ENCODE measurements around the gene HP.
"Not testable (repeated sequence)": the region's sequence is repeated elsewhere in the genome, so short reads cannot be mapped to it uniquely, and the experiment has no call there.

HP gene

GRCh38 chr16:72044296-72044695 is 10.0 kb upstream of the HP start:
- TF ChIP-seq CTCF (conservative IDR thresholded peaks at IDR 0.05): no peak
- no peak overlapping the region for H3K27ac ChIP-seq

- no peak overlapping the region for H3K27ac ChIP-seq
- TF ChIP-seq CTCF (conservative IDR thresholded peaks at IDR 0.05): no peak
Observed at GRCh38 chr16:72044825-72045359, 9.4 kb upstream of the HP start.

GRCh38 chr16:72049110-72049509 is 5.2 kb upstream of the HP start:
- H3K27ac ChIP-seq: no peak overlapping the region
- no peak for TF ChIP-seq CTCF (conservative IDR thresholded peaks at IDR 0.05)

- no peak overlapping the region for H3K27ac ChIP-seq
- no peak for TF ChIP-seq CTCF (conservative IDR thresholded peaks at IDR 0.05)
Observed at GRCh38 chr16:72050769-72051464, 3.4 kb upstream of the HP start.

GRCh38 chr16:72051818-72052217 is 2.5 kb upstream of the HP start:
- H3K27ac ChIP-seq: no peak overlapping the region
- no peak for TF ChIP-seq CTCF (conservative IDR thresholded peaks at IDR 0.05)

GRCh38 chr16:72055911-72056310 is 1.6 kb downstream of the HP start:
- no peak overlapping the region for H3K27ac ChIP-seq
- no peak for TF ChIP-seq CTCF (conservative IDR thresholded peaks at IDR 0.05)

- not testable (repeated sequence) for H3K27ac ChIP-seq
Observed at GRCh38 chr16:72057313-72057712, 3.0 kb downstream of the HP start.

GRCh38 chr16:72059060-72059459 is 4.8 kb downstream of the HP start:
- not testable (repeated sequence) for H3K27ac ChIP-seq
